Sigmoid colon (tissue), 4 donors: ENCODE measurements around the gene WDFY2.

Source experiments
- EP300 ChIP-seq, 4 donors: sonication (generic); formaldehyde crosslinking; IDR thresholded peaks; one replicate each; pipeline ENCODE4 v1.6.1; 2017; ENCODE audit warnings: antibody characterized with exemption in 4 of 4
- POLR2A ChIP-seq, 2 donors: fragments of 450-650 bp; IDR thresholded peaks; one replicate each; pipeline ENCODE4 v1.6.1; 2016; ENCODE audit warnings: antibody characterized with exemption in 2 of 2, mild to moderate bottlenecking in 2 of 2, moderate library complexity in 2 of 2
- POLR2AphosphoS5 ChIP-seq, 4 donors: sonication (generic); formaldehyde crosslinking; IDR thresholded peaks; one replicate each; pipeline ENCODE4 v1.6.1; 2017; ENCODE audit warnings: antibody characterized with exemption in 4 of 4
- TF ChIP-seq, protein P1 (sequence below), 4 experiments: fragments of 450-650 bp in 3 of 4; fragments of 200-600 bp in 1 of 4; IDR thresholded peaks; one replicate each; pipeline ENCODE4 v1.5.1; 2016 to 2019; ENCODE audit warnings: antibody characterized with exemption in 4 of 4, mild to moderate bottlenecking in 3 of 4, moderate library complexity in 2 of 4

- TF ChIP-seq POLR2AphosphoS5 (IDR thresholded peaks at IDR 0.05) = no peak
- no peak for TF ChIP-seq POLR2A (IDR thresholded peaks at IDR 0.05)
- TF ChIP-seq, protein P1, sequence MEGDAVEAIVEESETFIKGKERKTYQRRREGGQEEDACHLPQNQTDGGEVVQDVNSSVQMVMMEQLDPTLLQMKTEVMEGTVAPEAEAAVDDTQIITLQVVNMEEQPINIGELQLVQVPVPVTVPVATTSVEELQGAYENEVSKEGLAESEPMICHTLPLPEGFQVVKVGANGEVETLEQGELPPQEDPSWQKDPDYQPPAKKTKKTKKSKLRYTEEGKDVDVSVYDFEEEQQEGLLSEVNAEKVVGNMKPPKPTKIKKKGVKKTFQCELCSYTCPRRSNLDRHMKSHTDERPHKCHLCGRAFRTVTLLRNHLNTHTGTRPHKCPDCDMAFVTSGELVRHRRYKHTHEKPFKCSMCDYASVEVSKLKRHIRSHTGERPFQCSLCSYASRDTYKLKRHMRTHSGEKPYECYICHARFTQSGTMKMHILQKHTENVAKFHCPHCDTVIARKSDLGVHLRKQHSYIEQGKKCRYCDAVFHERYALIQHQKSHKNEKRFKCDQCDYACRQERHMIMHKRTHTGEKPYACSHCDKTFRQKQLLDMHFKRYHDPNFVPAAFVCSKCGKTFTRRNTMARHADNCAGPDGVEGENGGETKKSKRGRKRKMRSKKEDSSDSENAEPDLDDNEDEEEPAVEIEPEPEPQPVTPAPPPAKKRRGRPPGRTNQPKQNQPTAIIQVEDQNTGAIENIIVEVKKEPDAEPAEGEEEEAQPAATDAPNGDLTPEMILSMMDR (IDR thresholded peaks at IDR 0.05) = no peak
- TF ChIP-seq EP300 (IDR thresholded peaks at IDR 0.05) = no peak
Observed at GRCh38 chr13:51773515-51773914, 189.3 kb downstream of the WDFY2 start.
